GM18909 (cell line): ENCODE results near the gene NHSL2.

Source experiments
- ATAC-seq: cut with Tn5 transposase; IDR thresholded peaks from one replicate; pipeline ENCODE4 v1.9.1; 2021; ENCODE audit warnings: mild to moderate bottlenecking; ENCODE audit not compliant: unreplicated experiment, poor library complexity

NHSL2 gene

DNA sequence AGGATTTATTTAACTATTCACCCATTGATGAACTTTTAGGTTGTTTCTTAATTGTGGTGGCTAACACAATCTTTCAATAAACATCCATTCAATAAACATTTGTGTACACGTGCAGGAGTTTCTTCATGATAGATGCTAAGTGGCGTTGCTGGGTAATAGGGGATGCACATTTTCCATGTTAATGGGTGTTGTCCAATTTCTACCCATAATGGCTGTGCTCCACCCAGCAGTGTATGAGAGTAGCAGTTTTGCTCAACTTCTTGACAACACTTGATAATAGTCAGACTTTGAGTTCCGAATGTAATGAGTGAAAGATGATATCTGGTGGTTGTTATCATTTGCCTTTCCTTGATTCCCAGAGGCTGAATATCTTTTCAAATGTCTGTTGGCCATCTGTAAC is 104.7 kb downstream of the NHSL2 start:
- no peak for ATAC-seq

DNA sequence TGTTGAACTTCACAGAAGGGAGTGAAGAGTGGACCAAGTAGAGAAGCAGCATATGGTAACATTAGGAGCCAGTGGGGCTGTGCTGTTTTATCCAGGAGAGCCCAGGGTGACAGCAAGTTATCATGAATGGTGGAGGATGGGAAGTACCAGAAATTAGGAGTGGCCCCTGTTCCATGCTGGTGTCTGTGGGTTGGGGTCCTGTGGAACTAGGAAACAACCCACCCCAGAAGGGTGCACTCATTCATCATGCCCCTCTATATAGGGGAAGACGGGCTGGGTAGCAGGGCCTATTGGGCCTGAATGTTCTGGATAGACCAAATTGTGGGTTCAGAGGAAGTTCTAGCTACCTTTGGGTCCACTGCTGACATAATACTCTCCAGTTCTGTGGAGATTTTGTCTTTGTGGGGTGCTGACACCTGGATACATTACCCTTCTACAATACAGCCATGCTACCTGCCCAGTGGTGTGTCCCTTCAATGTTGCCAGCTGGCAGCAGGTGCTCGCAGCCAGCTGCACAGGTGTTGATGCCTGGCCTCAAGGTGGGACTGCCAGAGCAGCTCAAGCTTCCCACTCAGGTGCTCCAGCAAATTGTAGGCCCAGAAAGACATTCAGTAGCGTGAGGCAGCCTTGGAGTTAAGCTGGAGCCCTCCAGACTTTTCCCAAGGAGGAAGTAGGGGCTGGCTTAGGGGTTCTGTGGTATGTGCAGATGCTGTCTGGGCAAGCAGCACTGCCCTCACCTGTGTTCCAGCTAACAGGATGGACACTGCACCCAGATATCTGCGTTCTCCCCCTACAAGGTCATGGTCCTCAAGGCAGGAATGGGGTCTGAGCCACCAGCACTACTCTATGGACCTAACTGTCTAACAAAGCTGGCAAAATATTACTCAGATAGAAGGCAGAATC is 106.5 kb downstream of the NHSL2 start:
- no peak for ATAC-seq

DNA sequence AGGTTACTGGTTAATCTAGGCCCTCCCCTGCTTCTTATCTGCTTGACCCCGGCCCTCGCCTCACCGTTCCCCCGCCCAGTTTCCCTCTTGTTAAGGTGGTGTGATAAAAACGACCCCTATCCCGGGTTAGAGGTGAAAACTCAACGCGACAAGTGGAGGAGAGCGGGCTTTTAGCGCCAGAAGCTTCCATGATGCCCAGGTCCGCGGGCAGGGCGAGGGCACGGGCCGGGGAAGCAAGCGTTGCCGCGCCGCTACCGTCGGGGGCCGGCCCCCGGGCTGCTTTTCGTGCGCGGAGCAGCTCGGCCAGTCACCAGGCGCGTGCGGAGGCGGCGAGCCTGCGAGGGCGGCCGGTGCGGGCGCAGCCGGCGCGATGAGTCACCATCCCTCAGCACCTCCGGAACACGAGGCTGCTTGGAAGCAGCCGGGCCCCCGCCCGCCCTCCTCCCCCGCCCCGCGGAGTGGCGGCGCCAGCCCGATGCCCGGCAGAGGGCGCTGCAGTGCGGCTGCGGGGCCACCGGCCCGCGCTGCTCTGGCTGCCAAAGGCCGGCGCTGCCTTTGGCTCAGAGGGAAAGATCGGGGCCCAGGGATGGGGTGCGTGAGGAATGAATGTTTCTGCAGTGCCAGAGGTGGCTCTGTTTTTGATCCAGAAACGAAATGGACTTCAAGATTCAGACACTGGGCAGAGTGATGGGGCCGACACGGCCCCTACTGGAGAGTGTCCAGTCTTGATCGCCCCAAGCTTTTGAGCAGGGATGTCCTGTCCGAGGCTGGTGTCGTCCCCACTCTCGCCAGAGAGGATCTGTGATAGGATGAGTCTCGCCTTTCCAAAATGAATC is 107.8 kb downstream of the NHSL2 start:
- peak; percentile 67 for ATAC-seq

DNA sequence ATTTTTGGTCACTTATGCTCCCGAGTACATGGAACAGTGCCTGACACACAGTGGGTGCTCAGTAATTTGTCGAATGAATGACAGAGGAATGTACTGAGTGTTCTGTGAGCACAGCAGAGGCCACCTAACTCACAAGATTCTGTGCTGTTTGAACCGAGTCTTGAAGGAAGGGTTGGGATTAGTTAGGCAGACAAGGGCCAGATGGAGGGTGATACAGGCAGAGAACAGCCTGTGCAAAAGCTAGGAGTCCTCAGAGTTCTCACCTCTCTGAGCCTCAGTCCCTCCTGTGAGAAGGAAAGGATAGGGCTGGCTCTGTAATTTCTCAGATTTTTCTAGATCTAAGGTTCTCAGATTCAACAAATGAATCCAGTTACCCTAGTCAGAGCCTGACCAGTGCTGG is 108.8 kb downstream of the NHSL2 start:
- ATAC-seq, result no peak

DNA sequence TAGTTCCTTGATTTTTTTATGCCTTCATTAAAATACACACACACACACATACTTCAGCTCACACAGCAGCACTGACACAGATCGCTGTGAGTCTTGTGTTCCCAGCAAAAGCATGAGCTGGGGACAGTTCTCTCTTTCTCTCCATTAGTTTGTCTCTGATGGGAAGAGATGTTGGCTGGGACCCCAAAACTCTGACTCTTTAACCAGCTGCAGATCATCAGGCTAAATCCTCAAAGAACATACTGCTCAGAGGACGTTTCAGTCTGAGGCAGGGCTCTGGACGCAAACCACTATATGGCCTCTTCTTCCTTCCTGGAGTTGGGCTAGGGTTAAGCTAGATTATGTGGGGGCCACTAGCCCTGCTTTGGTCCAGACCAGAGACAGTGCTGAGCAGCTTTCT is 109.6 kb downstream of the NHSL2 start:
- no peak for ATAC-seq

DNA sequence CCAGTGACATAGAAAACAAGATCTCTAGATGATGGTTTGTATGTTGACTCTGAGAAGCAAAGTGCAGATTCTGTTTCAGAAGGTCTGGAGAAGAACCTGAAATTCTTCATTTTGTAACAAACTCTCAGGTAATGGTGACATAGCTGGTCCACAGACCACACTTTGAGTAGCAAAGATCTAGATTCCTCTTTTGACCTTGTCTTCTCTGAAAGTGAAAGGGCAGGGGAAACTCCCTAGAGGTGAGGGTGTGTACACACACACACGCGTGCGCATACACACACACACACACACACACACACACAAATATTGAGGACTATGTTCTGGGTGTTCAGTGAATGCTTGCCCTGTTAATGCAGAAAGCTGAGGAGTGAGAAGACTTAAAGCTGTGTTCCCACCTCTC is 110.1 kb downstream of the NHSL2 start:
- ATAC-seq, result no peak

DNA sequence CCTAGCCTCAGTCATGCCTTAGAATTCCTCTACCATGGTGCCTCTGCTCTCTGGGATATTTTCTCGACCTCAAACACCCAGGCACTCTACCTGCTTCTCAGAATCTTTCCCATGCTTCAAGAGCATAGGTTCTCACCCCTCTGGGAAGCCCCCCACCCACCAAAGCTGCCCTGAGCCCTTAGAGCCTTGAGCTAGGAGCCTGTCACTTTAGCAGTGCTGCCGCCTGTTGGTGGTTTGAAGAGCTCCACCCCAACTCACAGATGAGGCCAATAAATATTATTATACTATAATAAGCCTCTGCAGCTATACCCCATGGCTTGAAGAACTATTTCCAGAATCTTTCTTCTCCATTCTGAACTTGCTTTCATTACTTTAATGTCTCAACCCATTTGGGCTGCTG is 111.3 kb downstream of the NHSL2 start:
- no peak for ATAC-seq

DNA sequence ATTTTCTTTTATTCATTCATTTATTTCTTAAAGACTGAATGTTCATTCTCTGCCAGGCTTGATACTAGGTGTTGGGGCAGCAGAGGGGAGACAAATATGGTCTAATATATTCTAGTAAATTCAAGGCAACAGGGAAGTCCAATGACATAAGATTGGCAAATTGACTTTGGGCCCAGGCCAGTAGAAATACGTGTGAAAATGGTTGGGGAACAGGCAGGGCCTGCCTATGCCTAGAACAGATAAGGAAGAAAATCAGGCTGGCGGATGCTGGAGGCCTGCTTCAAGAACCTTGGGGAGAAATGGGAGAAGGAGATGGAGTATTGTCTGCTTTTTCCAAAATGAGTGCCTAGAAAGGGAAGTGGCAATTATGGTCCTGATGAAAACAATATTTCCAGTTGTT is 112.4 kb downstream of the NHSL2 start:
- no peak for ATAC-seq

DNA sequence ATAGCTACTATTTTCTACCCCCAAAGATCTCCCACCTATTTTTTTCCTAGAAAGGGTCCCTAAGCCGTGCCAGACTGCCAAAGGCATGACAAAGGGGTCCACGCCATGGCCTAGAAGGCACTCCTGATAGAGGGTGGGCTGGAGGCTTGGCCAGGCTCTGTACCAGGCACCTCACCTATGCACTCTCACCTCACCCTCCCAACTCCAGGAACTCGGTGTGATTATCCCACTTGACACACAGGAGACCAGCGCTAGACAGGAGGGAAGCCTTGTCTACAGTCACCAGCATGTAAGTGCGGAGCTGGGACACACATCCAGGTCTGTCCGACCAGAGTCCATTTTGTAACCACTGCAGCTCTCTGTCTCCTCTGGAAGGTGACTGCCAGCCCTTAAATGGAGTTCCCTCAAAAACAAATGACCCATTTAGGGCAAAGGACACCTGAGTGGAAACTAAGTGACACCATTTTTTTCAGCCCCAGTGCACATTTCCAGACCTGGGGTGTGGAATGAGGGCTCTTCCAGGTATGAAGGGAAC is 114.7 kb downstream of the NHSL2 start:
- ATAC-seq, result no peak

DNA sequence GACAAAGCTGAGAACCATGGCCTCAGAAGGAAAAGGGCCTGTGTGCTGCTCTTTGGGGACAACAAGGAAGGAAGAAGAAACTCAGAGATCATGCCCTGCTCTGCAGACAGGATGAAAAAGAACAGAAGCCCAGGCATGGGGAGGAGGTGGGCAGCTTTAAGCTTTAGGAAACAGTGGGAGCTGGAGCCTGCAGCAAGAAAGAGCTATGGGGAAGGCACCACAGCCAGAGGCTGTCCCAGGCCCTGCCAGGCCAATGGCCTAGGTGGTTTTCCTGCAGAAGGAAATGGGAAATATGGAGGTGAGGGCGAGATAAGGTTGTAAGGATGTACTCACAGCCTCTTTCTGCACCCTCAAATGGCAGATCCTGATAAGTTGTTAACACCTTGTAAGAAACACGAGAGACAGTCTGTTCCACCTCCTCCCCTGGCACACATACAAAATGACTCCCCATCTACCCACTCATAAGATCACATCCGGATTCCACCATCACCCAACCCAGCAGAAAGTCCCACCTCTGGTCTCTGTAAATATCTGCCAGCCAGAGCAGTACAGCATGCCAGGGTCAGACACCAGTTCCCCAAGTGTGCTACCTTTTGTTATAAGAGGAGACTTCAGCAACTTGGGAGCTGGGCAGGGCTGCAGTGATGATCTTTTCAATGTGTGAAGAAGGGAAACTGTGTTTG is 115.8 kb downstream of the NHSL2 start:
- ATAC-seq, result no peak

DNA sequence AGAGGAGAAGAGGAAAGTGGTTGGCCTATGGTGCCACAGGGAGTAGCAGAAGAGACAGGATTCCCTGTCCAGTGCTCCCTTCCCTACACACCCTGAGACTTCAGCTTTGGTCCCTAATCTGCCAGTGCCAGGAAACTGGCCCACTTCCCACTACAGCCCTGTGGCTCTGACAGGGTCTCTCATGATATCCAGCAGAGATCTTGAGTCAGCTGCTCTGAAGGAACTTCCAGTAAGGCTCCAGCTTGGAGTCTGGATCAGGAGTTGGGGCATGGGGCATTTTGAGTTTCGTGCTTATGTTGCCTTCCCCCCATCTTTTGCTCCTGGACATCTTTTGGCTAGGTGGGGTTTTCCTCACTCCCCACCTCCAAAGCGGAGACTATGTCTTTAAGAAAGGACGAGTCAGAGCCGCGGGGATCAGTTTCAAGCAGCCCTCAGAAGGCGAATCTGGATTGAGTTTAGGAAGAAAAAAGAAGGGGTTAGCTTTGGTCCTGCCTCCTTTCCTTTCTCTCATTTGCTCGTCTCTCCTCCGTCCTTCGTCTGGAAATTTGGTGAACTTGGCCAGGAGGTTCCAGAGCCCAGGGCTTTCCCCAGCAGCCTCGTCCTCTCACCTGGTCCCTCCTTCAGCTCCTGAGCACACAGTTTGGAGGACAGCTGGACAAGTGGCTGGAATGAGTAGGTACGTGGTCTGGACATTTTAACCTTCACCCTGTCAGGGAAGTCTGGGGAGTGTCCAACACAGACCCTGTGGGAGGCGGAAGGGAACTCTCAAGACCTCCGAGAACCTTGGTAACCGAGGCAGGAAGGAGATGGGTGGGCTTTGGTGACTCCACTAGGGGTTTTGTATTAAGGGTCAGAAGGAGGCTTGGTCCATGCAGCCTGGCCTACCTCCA is 116.6 kb downstream of the NHSL2 start:
- no peak for ATAC-seq

DNA sequence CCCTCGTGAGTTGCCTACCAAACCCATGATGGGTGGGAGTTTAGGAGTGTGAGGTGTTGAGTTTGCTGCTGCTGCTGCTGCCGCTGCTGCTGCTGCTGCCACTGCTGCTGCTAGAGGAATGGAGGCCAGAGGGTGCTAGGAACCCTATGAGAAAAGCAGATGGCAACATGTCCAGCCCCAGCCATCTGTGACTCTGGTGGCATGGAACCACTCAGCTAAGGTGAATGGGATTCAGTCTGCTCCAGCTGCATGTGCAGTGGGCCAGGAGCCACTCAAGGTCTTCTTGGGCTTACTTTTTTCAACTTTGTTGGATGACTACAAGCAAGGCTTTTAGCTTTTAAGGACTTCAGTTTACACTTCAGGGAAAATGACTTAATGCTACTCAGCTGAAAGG is 117.3 kb downstream of the NHSL2 start:
- no peak for ATAC-seq

DNA sequence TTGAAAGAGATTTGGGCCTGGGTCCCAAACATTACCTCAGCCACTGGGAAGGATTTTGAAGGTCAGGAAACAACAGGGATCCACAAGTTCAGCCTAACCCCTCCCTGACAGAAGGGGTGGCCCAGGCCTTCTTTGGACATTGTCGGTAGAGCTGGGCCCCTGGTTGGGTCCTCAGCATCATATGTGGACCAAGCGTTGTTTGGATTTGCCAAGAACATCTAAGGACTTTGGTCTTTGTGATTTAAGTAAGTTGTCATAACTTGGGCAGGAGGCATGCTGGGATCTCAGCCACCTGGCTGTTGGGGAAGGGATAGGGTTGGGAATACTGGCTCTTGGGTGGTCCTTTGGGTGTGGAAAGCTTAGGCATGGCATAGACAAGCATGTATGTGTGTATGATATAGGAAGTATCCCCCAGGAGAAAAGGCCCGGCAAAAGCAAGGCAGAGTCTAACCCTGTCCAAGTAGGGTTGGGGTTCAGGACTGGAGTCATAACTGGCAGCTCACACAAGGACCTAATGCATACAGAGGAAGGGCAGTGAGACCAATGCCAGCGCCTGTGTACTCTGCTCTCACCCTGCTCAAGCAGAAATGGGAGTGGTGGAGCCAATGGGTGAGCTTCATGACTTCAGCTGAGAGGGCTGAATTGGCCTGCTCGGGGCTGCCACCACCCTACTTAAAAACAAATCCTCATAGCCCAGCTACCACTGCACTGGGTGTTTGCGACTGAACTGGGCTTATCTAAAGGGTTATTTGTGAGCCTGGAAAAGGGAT is 118.2 kb downstream of the NHSL2 start:
- no peak for ATAC-seq

DNA sequence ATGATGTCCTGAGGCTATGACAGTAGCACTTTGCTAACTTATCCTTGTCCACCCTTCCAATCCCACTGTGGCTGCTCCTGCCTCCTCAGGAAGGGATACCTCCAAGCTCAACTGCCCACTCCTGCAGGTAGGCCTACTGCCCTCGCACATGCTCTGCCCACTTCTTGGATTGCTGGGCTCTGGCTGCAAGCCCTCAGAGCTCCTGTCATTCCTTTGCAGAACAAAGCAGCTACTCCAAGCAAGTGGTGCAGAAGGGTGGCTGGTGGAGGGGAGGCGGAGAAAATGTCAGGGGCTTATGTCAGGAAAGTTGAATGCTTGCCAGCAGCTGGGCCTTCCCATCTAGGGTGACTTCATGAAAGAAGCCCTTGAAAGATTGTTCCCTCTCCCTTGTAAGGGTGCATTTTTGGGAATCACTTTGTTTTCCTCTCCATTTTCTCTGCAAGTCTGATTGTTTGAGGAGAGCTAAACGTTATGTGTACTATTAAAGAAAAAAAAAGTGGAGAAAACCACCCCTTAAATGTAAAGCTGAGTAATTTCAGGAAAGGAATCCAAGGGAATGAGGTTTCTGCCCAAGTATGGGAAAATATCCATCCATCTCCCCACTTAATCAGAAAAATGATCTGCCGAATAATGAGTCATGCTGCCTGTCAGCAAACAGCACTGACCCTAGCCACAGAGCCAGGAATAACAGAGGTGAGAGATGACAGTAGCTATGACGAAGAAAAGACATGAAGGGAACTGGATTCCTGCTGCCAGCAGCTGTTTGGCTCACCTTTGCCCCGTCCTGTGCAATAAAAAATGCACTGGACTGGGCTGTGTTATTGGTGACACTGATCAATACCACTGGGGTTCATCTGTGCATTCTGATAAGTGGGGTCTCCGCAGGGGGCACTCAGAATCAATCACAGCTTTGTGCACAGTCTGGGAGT is 119.1 kb downstream of the NHSL2 start:
- ATAC-seq, result no peak

DNA sequence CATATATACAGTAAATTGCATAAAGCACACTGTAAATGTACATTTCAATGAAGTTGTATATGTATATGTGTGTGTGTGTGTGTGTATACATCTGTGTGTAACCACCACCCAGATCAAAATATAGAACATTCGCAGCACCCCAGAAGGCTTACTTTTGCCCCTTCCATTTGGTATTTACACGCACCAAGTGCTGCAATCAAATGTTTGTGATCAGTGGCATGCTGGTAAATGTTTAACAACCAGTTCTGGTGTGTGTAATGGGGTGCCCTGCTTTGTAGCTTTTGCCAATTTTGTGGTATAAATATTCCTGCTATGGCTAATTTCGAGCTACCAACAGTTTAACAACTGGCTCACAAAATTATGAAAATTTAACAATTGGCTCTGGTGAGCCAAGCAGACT is 119.8 kb downstream of the NHSL2 start:
- ATAC-seq, result no peak

DNA sequence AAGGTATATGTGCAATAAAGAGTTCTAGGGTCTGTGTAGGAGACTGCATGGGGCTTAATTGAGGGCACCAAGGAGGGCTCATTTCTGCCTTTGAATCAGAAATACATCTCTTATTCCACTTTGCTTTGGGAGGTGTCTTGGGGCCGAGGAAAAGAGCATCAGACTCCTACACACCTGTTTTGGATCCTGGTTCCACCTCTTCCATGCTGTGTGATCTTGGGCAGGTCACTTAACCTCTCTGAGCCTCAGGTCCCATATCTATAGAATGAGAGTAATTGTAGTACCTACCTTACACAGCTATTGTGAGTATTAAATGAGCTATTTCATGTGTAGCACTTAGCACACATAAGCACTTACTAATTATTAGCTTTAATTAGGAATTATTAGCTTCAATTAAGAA is 120.5 kb downstream of the NHSL2 start:
- no peak for ATAC-seq

DNA sequence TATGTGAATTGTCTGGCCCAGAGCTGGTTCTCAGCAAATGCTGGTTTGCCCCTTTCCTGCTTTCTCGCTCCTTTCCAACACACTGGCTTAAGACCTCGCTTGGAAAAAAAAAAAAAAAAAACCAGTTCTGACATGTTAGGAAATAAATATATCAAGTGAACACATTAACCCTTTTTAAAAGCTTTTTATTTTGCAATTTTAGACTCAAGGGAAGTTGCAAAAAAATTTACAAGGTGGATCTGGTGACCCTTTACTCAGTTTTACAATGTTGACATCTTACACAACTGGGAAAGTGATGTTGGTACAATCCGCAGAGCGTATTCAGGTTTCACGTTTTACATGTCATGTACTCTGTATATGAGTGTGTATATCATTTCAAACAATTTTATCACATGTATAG is 121.0 kb downstream of the NHSL2 start:
- no peak for ATAC-seq

DNA sequence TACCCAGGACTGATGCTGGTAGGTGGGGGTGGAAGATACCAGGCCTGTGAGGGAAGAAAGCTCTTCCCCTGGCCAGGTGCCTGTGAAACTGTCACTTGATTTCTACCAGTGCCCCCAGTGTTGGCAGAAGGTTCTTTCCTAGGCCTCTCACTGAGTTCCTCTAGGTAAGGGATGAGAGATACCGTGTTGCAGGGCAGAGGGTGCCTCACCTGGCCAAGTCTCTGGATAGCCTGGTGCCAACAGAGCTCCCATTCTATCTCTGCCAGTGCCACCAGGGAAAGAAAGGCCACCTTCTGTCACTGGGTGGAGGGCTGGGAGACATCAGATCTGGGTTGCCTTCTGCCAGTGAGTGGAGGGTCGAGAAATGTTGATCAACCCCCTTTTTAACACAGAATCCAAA is 127.0 kb downstream of the NHSL2 start:
- no peak for ATAC-seq
